ENCODE measurements around the gene CACNB1. TPM values are rescaled to one million over a fixed set of nuclear protein-coding genes. Genes with fewer than 3 reads are reported as not detected.

CACNB1 gene
- polyA plus RNA-seq, 1 donor from 2014 or later: 18.9 TPM

DNA sequence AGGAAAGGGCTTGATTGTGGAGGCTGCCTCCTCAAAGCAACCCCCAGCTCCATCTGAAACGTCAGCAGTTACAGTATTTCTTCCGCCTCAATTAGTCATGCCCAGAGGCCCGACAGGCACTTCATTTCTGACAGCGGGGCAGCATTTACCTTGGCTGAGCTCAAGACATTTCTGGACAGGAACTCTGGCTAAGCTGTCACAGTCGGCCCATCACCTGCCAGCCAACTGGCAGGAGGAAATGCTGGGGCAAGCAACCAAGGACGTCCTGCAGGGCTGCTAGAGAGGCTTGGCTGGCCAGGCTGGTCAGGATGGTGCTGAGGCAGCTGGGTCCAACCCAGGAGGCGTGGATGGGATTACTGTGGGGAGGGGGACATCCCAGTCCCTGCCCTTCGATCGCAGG lies 73.8 kb downstream of the CACNB1 start:
- Histone ChIP-seq H3K4me2 (ENCODE audit: low read length) (no peak overlapping the region), H2AFZ (ENCODE audit: low read depth, low read length) (no peak overlapping the region), H3K4me3 (ENCODE audit: low read length) (no peak overlapping the region), H3F3A (ENCODE audit: insufficient read depth, low read length, poor library complexity, severe bottlenecking) (no peaks in the 10 kb centered on the region), H4K20me1 (ENCODE audit: insufficient read depth) (no peaks in the 10 kb centered on the region), H3K79me2 (replicated peaks; ENCODE audit: insufficient read depth, low read length) (no peaks in the 10 kb centered on the region), H3K9me2 (ENCODE audit: insufficient read depth, low read length) (no peaks in the 10 kb centered on the region), H3K9me3 (ENCODE audit: low read length) (no peaks in the 10 kb centered on the region), H3K27me3 (ENCODE audit: insufficient read depth, low read depth, low read length) (no peaks in the 10 kb centered on the region), H3K36me3 (ENCODE audit: insufficient read depth, low read length) (no peaks in the 10 kb centered on the region), H3K9ac (ENCODE audit: low read length) (no peak overlapping the region), H3K27ac (ENCODE audit: low read length) (no peak overlapping the region)
- TF ChIP-seq RAD21 (conservative IDR thresholded peaks at IDR 0.05) (no peak), MXI1 (conservative IDR thresholded peaks at IDR 0.05; ENCODE audit: poor library complexity, severe bottlenecking) (no peak), POLR2AphosphoS5 (IDR thresholded peaks at IDR 0.05) (no peak), TAF1 (IDR thresholded peaks at IDR 0.05; ENCODE audit: low read depth) (no peak), SMC3 (conservative IDR thresholded peaks at IDR 0.05; ENCODE audit: poor library complexity) (no peak), EP300 (conservative IDR thresholded peaks at IDR 0.05; ENCODE audit: poor library complexity, severe bottlenecking) (no peak), EZH2 (IDR thresholded peaks at IDR 0.05; ENCODE audit: borderline replicate concordance, insufficient read depth, low read length, poor library complexity, severe bottlenecking) (no peak)
- TF ChIP-seq, protein P1, sequence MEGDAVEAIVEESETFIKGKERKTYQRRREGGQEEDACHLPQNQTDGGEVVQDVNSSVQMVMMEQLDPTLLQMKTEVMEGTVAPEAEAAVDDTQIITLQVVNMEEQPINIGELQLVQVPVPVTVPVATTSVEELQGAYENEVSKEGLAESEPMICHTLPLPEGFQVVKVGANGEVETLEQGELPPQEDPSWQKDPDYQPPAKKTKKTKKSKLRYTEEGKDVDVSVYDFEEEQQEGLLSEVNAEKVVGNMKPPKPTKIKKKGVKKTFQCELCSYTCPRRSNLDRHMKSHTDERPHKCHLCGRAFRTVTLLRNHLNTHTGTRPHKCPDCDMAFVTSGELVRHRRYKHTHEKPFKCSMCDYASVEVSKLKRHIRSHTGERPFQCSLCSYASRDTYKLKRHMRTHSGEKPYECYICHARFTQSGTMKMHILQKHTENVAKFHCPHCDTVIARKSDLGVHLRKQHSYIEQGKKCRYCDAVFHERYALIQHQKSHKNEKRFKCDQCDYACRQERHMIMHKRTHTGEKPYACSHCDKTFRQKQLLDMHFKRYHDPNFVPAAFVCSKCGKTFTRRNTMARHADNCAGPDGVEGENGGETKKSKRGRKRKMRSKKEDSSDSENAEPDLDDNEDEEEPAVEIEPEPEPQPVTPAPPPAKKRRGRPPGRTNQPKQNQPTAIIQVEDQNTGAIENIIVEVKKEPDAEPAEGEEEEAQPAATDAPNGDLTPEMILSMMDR (IDR thresholded peaks at IDR 0.05; ENCODE audit: poor library complexity, severe bottlenecking): no peak
- TF ChIP-seq, protein P2, sequence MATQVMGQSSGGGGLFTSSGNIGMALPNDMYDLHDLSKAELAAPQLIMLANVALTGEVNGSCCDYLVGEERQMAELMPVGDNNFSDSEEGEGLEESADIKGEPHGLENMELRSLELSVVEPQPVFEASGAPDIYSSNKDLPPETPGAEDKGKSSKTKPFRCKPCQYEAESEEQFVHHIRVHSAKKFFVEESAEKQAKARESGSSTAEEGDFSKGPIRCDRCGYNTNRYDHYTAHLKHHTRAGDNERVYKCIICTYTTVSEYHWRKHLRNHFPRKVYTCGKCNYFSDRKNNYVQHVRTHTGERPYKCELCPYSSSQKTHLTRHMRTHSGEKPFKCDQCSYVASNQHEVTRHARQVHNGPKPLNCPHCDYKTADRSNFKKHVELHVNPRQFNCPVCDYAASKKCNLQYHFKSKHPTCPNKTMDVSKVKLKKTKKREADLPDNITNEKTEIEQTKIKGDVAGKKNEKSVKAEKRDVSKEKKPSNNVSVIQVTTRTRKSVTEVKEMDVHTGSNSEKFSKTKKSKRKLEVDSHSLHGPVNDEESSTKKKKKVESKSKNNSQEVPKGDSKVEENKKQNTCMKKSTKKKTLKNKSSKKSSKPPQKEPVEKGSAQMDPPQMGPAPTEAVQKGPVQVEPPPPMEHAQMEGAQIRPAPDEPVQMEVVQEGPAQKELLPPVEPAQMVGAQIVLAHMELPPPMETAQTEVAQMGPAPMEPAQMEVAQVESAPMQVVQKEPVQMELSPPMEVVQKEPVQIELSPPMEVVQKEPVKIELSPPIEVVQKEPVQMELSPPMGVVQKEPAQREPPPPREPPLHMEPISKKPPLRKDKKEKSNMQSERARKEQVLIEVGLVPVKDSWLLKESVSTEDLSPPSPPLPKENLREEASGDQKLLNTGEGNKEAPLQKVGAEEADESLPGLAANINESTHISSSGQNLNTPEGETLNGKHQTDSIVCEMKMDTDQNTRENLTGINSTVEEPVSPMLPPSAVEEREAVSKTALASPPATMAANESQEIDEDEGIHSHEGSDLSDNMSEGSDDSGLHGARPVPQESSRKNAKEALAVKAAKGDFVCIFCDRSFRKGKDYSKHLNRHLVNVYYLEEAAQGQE (IDR thresholded peaks at IDR 0.05; ENCODE audit: borderline replicate concordance): no peak

Other genes starting within 250 kb of the CACNB1 start
- gene FBXO47, start 230.3 kb downstream of the CACNB1 start, polyA plus RNA-seq: not detected in 2 replicates
- 10.0 and 13.5 TPM in 2 replicates for gene PLXDC1, start 46.0 kb downstream of the CACNB1 start, polyA plus RNA-seq
- not detected in 2 replicates for gene ARL5C, start 31.5 kb downstream of the CACNB1 start, polyA plus RNA-seq
- 1,422 and 1,623 TPM in 2 replicates for gene RPL19, start 2.6 kb upstream of the CACNB1 start, polyA plus RNA-seq
- not detected in 2 replicates for gene STAC2, start 28.3 kb upstream of the CACNB1 start, polyA plus RNA-seq
- 12.0 and 15.5 TPM in 2 replicates for gene FBXL20, start 204.0 kb upstream of the CACNB1 start, polyA plus RNA-seq